ENCODE data around the gene GTF2A1.

The GTF2A1 gene

DNA sequence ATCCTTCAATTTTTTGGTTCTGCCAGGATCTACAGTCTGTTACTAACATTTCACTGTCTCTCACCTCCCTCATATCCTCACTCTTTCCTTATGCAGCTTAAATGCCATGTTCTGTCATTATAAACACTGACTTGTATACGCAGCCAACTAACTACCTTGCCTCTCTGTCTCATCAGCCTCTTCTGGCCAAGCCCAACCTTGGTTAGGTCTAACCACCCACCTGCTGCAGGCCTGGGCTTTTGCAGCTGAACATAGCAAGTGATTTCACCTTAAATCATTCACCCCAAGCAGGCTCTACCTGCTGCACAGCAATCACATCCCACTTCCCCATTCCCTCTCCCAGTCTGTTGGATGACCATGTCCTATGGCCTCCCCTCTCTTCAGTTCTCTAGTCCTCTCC is 91.5 kb downstream of the GTF2A1 start:
- DNase-seq = no peak

DNA sequence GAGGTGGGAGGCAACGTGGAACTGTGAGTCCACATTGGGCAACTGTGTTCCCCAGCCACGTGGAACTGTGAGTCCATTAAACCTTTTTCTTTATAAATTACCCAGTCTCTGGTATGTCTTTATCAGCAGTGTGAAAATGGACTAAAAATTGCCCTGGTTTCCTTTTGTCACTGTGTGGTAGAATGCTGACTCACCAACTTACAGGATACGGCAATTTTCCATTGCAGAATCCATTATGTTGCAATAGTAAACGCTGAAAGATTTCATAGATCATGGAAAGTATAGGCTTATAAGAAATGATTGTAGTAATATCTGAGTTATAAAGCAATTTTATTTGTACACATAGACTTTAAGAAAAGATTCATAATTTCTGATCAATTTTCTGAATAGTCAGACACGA is 93.0 kb downstream of the GTF2A1 start:
- no peak for DNase-seq

DNA sequence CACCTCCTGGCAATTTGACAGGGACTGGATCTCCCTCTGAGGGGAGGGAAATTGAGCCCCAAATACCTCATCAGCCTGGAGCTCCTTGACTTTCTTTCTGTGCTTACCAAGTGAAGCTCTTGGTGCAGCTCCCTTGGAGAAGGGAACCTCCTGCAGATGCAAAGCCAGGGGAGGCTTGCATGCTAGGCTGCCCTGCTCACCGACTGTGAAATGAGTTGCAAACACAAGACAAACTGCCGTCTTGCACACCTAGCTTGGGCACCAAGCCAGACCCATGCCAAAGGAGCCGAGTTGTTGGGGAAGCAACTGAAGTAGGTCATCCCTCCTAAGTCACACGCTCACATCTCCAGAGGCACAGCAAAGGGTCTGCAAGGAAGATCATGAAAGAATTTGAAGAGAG is 95.2 kb downstream of the GTF2A1 start:
- no peak for DNase-seq
